Cortex of kidney (tissue), 1 donor: ENCODE measurements around the gene C16orf54.
"Not testable (repeated sequence)": the region's sequence is repeated elsewhere in the genome, so short reads cannot be mapped to it uniquely, and the experiment has no call there.

Experiments
- DNase-seq: peaks from one replicate; lab custom pipeline; 2025; lab: John Stamatoyannopoulos, UW

The C16orf54 gene

DNA sequence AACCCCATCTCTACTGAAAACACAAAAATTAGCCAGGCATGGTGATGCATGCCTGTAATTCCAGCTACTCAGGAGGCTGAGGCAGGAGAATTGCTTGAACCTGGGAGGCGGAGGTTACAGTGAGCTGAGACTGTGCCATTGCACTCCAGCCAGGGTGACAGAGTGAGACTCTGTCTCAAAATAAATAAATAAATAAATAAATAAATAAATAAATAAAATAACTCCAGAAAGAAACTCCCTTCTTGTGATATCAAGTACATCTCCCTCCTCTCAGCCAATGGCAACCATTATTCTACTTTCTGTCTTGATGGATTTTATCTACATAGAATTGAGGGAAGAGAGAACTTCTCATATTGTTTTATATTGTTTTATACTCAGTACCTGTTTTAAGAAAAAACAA is 38.6 kb downstream of the C16orf54 start:
- not testable (repeated sequence) for DNase-seq

DNA sequence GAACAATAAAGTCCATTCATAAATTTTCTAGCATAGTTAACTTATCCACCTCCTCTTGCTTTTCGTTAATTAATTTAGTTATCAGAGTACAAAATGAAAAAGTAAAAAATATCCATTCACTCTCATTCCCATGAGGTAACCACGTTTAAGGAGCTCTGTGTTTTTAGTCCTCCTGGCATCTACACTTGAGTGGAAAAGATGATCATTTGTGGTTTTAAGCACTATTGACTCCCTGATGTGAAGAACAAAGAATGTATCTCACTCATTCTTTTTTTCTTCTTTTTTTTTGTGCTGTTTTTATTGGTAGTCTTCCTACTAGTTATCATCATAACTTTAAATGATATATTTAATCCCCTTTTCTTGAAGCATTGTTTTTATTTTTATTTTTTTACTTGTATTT is 40.8 kb downstream of the C16orf54 start:
- no peak for DNase-seq

DNA sequence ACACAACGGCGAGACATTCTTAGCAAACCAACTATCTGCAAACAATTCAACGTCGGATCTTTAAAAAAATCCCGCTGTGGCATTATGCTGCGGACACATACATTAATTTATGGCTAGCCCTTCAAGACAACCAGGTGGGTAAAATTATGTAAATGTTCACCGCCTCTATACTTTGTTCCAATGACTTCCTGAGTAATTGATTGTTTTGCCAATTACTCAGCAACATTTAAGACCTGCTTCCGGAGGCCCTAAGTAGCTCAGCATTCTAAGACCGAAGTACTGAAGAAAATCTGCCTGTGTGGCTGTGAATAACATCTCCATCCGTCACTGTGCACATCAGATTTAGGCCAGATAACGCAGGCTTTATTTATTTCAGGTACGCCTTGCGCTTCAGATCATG is 43.5 kb downstream of the C16orf54 start:
- no peak for DNase-seq

DNA sequence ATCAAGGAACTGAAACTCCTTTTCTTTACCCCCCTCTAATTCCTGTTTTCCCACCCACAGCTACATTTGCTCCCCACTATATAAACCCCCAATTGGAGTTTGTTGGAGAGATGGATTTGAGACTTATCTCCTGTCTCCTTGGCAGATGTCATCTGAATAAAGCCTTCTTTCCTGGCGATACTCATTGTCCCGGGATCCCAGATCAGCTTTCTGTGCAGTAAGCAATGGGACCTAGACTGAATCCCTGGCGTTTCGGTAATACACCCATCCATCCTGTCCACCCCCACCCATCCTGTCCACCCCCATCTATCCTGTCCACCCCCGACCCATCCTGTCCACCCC is 44.6 kb downstream of the C16orf54 start:
- no peak for DNase-seq

DNA sequence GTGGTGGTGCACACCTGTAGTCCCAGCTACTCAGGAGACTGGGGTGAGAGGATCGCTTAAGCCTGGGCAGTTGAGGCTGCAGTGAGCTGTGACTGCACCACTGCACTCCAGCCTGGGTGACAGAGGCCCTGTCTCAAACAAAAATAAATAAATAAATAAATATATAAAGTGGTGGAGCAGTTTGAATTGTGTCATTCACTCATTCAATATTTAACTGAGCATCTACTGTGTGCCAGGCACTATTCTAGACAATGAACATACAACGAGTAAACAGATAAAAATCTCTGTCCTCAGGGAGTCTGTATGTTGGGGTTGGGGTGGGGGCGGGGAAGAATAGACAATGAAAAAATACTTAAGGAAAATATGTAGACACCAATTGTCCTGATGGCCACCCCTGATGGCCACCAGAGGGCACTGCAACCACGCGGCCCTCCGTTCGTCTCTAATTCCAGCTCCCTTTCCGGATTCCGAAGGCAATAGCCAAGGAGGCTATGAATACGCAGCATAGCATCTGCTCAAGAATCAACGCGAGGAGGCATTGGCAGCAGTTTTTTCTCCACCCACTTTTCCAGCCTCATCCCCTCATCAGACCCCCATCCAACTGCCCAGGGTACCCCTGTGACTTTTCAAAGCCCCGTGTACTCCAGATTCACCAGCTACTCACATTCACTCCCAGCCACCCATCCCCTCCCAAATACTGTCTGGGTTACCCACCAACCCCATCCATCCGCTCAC is 45.4 kb downstream of the C16orf54 start:
- DNase-seq = no peak

DNA sequence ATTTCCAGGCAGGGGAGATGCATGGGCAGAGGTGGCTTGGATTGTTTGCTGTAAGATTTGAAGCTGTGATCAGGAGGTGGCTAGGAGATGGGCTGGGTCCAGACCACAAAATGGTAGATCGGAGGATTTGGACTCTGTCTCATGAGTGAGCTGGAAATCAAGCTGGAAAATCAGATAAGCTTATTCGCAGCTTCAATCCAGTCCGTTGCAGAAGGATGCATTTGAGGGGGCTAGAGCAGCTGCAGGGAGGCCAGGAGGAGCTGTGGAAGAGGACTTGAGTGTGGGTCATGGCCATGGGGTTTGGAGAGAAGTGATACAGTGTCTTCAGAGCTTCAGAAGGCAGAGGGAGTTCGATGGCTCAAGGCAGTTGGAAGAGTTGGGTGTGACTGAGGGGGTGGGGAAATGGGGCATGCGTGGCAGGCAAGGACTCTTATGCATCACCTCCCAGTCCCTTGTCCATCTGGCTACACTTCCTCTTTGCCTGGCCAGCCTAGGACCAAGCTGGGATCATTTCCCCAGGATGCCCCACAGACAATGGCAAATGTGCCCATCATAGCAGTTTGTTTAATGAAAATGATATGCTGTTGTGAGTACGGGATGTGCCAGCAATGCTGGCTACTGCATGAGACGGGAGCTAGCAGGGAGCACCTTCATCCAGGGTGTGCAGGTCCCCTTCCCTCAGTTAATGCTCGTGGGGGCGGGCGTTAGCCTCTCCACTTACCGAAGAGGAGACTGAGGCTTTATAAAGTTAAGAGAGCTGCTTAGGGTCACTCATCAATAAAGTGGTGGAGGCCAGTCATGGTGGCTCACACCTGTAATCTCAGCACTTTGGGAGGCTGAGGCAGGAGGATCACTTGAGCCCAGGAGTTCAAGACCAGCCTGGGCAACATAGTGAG is 46.2 kb downstream of the C16orf54 start:
- no peak for DNase-seq

DNA sequence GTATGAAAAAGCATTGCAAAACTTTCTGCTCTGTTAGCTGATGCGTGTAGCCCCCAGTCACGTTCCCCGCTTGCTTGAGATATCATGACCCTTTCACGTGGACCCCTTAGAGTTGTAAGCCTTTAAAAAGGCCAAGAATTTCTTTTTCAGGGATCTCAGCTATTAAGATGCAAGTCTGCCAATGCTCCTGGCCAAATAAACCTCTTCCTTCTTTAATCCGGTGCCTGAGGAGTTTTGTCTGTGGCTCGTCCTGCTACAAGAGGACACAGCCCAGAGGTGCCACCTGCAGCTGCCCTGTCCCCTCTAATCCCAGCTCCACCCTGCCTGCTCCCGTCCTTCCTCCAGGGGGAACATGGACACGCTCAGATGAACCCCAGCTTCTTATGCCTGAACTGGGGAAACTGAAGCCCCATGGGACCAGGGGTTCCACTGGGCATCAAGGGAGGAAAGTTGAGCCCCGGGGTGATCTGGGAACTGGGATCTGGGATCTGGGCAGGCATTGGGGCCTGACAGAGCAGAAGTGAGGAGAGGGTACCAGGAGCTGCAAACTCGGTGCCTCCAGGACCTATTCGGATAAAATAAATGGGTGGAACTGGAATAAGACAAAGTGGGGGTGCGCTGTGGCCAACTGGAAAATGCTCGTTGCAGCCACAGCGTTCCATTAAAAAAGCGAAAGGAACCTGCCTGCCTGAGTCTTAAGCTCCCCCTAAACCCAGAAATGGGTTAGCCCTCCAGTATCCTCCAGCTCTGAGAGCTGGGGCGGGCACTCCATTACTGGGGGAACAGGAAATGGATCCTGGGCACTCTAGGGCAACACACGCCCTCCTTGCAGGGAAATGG is 47.1 kb downstream of the C16orf54 start:
- no peak for DNase-seq

DNA sequence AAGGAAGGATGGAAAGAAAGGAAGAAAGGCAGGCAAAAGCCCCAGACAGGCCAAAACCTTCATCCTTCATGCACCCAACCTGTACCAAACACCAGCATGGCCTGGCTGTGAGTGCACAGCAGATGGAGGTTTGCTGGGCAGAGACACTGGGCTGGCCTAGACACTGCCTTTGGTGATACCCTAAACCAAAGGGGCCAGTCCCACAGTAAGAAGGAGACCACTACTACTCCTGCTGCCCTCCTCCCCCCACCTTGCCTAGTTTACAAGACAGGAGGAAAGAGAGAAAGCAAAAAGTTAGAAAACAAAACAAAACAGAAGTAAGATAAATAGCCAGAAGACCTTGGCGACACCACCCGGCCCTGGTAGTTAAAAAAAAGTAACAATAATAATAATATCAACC is 47.7 kb downstream of the C16orf54 start:
- no peak for DNase-seq

DNA sequence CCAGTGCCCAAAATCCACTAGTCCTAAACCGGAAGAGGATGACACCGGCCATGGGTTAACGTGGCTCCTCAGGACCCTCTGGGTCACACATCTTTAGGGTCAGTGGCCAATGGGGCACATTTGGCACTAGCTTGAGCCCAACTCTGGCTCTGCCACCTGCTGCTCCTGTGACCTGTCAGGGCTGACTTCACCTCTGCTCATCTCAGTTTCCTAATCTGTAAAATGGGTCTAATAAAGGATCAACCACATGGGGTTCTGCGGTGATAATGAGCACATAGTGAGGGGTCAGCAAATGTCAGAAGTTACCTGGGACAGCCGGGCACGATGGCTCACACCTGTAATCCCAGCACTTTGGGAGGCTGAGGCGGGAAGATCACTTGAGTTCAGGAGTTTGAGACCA is 48.4 kb downstream of the C16orf54 start:
- no peak for DNase-seq

DNA sequence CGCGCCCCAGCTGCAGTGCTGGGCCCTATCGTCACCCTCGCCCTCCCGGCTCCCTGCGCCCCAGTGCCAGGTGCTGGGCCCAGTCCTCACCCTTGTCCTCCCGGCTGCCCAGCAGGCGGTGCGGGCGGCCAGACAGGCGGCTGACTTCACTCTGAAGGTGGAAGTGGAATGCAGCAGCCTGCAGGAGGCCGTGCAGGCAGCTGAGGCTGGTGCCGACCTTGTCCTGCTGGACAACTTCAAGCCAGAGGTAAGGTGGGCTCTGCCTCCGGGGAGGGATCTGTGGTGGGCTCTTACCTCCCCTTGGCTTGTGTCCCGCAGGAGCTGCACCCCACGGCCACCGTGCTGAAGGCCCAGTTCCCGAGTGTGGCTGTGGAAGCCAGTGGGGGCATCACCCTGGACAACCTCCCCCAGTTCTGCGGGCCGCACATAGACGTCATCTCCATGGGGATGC is 48.9 kb downstream of the C16orf54 start:
- DNase-seq = no peak

DNA sequence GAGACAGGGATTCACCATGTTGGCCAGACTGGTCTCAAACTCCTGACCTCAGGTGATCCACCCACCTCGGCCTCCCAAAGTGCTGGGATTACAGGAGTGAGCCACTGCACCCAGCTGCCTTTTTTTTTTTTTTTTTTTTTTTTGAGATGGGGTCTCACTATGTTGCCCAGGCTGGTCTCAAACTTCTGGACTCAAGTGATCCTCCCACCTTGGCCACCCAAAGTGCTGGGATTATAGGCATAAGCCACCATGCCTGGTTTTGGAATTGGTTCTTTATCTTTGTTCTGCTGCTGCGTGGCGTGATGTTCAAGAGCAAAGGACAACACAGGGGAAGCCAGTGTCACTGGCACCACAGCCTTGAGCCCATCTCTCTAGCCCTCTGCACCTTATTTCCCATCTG is 50.1 kb downstream of the C16orf54 start:
- DNase-seq = not testable (repeated sequence)

DNA sequence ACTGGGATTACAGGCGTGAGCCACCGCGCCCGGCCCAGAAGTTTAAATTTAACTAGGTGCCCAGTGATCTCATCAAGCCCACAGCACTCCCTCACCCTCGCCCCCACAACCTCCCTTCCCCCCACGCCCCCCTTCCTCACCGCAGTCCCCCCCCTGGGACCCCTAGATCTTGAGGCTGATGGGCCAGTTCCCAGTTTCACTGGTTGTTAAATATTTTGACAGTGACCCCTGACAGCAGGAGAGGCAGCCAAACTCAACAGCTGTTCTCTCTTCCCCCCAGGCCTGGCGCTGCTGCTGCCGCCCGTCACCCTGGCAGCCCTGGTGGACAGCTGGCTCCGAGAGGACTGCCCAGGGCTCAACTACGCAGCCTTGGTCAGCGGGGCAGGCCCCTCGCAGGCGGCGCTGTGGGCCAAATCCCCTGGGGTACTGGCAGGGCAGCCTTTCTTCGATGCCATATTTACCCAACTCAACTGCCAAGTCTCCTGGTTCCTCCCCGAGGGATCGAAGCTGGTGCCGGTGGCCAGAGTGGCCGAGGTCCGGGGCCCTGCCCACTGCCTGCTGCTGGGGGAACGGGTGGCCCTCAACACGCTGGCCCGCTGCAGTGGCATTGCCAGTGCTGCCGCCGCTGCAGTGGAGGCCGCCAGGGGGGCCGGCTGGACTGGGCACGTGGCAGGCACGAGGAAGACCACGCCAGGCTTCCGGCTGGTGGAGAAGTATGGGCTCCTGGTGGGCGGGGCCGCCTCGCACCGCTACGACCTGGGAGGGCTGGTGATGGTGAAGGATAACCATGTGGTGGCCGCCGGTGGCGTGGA is 51.2 kb downstream of the C16orf54 start:
- no peak for DNase-seq

DNA sequence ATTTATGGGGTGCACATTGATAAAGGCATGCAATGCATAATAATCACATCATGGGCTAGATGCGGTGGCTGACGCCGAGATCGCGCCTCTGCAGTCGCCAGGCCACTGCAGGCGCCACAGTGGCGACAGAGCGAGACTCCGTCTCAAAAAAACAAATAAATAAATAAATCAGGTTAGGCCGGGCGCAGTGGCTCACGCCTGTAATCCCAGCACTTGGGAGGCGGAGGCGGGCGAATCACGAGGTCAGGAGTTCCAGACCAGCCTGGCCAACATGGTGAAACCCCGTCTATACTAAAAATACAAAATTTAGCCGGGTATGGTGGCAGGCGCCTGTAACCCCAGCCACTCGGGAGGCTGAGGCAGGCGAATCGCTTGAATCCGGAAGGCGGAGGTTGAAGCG is 53.2 kb downstream of the C16orf54 start:
- not testable (repeated sequence) for DNase-seq
